Neuron (in vitro differentiated cells): ENCODE measurements around the gene DDX6.
"Not testable (repeated sequence)": the region's sequence is repeated elsewhere in the genome, so short reads cannot be mapped to it uniquely, and the experiment has no call there.

ENCODE experiments used
- H2AFZ ChIP-seq: one replicate; pipeline ENCODE4 v1.6.1; 2013; ENCODE audit warnings: low read depth, mild to moderate bottlenecking, inconsistent platforms, low read length, moderate library complexity
- H3K27me3 ChIP-seq: one replicate; pipeline ENCODE4 v1.6.1; 2013; ENCODE audit warnings: low read length; ENCODE audit not compliant: insufficient read depth
- H3K36me3 ChIP-seq: one replicate; pipeline ENCODE4 v1.6.1; 2013; ENCODE audit warnings: low read length; ENCODE audit not compliant: insufficient read depth
- H3K4me1 ChIP-seq: one replicate; pipeline ENCODE4 v1.6.1; 2013; ENCODE audit warnings: low read length; ENCODE audit not compliant: insufficient read depth
- H3K4me3 ChIP-seq: 2 replicates; pipeline ENCODE4 v1.5.1; 2013; ENCODE audit warnings: mild to moderate bottlenecking, low read length, moderate library complexity
- H3K9me3 ChIP-seq: one replicate; pipeline ENCODE4 v1.6.1; 2013; ENCODE audit warnings: low read length

The DDX6 gene

GRCh38 chr11:118791111-118791960 is at the start of gene DDX6:
Gene DDX6, minus strand, starts transcription at chr11:118791164. Its CDS starts 4,913 bp downstream, at chr11:118786251.
- Histone ChIP-seq H3K9me3 (no peaks in the 10 kb centered on the region), H3K36me3 (peaks cover 6% of the 10 kb centered on the region), H3K27me3 (no peaks in the 10 kb centered on the region), H3K4me1 (peaks cover 20% of the 10 kb centered on the region), H2AFZ (peak within 1 kb of the TSS; percentile 97), H3K4me3 (peak within 1 kb of the TSS; percentile 98)

- H3K27me3 ChIP-seq, result peaks cover 2% of the 10 kb centered on the region
- no peak overlapping the region for H2AFZ ChIP-seq
- no peaks in the 10 kb centered on the region for H3K36me3 ChIP-seq
- H3K4me3 ChIP-seq, result no peak overlapping the region
- H3K4me1 ChIP-seq, result no peaks in the 10 kb centered on the region
- H3K9me3 ChIP-seq, result no peaks in the 10 kb centered on the region
These were observed 48.1 kb upstream of the DDX6 start for GRCh38 chr11:118838905-118839553.

- Histone ChIP-seq H3K4me1 (no peaks in the 10 kb centered on the region), H3K4me3 (no peak overlapping the region), H3K9me3 (no peaks in the 10 kb centered on the region), H3K36me3 (no peaks in the 10 kb centered on the region), H2AFZ (no peak overlapping the region), H3K27me3 (peaks cover 2% of the 10 kb centered on the region)
These were observed 46.9 kb upstream of the DDX6 start for GRCh38 chr11:118837868-118838267.

- Histone ChIP-seq H3K36me3 (no peaks in the 10 kb centered on the region), H3K4me3 (no peak overlapping the region), H3K27me3 (no peaks in the 10 kb centered on the region), H2AFZ (no peak overlapping the region), H3K9me3 (no peaks in the 10 kb centered on the region), H3K4me1 (no peaks in the 10 kb centered on the region)
These were observed 43.6 kb upstream of the DDX6 start for GRCh38 chr11:118834427-118835028.

- Histone ChIP-seq H3K4me1 (no peaks in the 10 kb centered on the region), H3K4me3 (no peak overlapping the region), H3K9me3 (no peaks in the 10 kb centered on the region), H2AFZ (no peak overlapping the region), H3K27me3 (no peaks in the 10 kb centered on the region), H3K36me3 (no peaks in the 10 kb centered on the region)
These were observed 36.2 kb upstream of the DDX6 start for GRCh38 chr11:118827118-118827517.

- H3K9me3 ChIP-seq, H3K36me3 ChIP-seq, H2AFZ ChIP-seq, H3K4me3 ChIP-seq, H3K4me1 ChIP-seq, H3K27me3 ChIP-seq: not testable (repeated sequence)
These were observed 32.1 kb upstream of the DDX6 start for GRCh38 chr11:118822936-118823510.

- Histone ChIP-seq H3K4me1 (peaks cover 7% of the 10 kb centered on the region), H2AFZ (no peak overlapping the region), H3K4me3 (no peak overlapping the region), H3K27me3 (no peaks in the 10 kb centered on the region), H3K9me3 (no peaks in the 10 kb centered on the region), H3K36me3 (no peaks in the 10 kb centered on the region)
These were observed 29.7 kb upstream of the DDX6 start for GRCh38 chr11:118820412-118821357.

GRCh38 chr11:118820025-118820379 is 29.0 kb upstream of the DDX6 start:
- H3K4me1 ChIP-seq, H3K4me3 ChIP-seq, H3K36me3 ChIP-seq, H2AFZ ChIP-seq, H3K27me3 ChIP-seq, H3K9me3 ChIP-seq: not testable (repeated sequence)

- H3K4me1 ChIP-seq, result peaks cover 7% of the 10 kb centered on the region
- no peak overlapping the region for H3K4me3 ChIP-seq
- no peaks in the 10 kb centered on the region for H3K9me3 ChIP-seq
- H3K27me3 ChIP-seq, result no peaks in the 10 kb centered on the region
- H2AFZ ChIP-seq, result no peak overlapping the region
- H3K36me3 ChIP-seq, result no peaks in the 10 kb centered on the region
These were observed 28.5 kb upstream of the DDX6 start for GRCh38 chr11:118819334-118820024.

- Histone ChIP-seq H2AFZ (no peak overlapping the region), H3K4me1 (peaks cover 7% of the 10 kb centered on the region), H3K9me3 (no peaks in the 10 kb centered on the region), H3K27me3 (no peaks in the 10 kb centered on the region), H3K36me3 (no peaks in the 10 kb centered on the region), H3K4me3 (no peak overlapping the region)
These were observed 27.2 kb upstream of the DDX6 start for GRCh38 chr11:118818130-118818529.

GRCh38 chr11:118813551-118813950 is 22.6 kb upstream of the DDX6 start:
- Histone ChIP-seq H3K27me3 (no peaks in the 10 kb centered on the region), H3K4me1 (no peaks in the 10 kb centered on the region), H3K4me3 (no peak overlapping the region), H2AFZ (no peak overlapping the region), H3K9me3 (no peaks in the 10 kb centered on the region), H3K36me3 (no peaks in the 10 kb centered on the region)

- H3K4me3 ChIP-seq, result no peak overlapping the region
- H2AFZ ChIP-seq, result no peak overlapping the region
- no peaks in the 10 kb centered on the region for H3K4me1 ChIP-seq
- H3K9me3 ChIP-seq, result no peaks in the 10 kb centered on the region
- H3K36me3 ChIP-seq, result no peaks in the 10 kb centered on the region
- no peaks in the 10 kb centered on the region for H3K27me3 ChIP-seq
These were observed 21.5 kb upstream of the DDX6 start for GRCh38 chr11:118812485-118812884.
